Stimulated activated naive B cell treated with anti-CD40 and anti-IgM and Interleukin-4, amounts not matched to agents 10 μg/mL and 1 μg/mL and 100 μg/mL, for 72 hours (primary cell): Measurements from ENCODE around the gene OCA2.
"Not testable (repeated sequence)": the region's sequence is repeated elsewhere in the genome, so short reads cannot be mapped to it uniquely, and the experiment has no call there.

Source experiments
- ATAC-seq, 2 donors: fragments of 150-1000 bp; cut with Tn5 transposase; replicated peaks; 2 replicates each; pipeline ENCODE4 v1.10.0; 2021; ENCODE audit warnings: moderate library complexity in 1 of 2
- DNase-seq: peaks from one replicate; pipeline ENCODE4 v3.0.0; 2021
- H3K27ac Mint-ChIP-seq: one replicate; pipeline ENCODE4 v1.8.0; 2022; ENCODE audit warnings: mild to moderate bottlenecking, mixed read lengths
- H3K27me3 Mint-ChIP-seq, 2 donors: one replicate each; pipeline ENCODE4 v1.8.0; 2022; ENCODE audit warnings: mixed read lengths in 2 of 2
- H3K36me3 Mint-ChIP-seq, 2 donors: one replicate each; pipeline ENCODE4 v1.8.0; 2022; ENCODE audit warnings: mixed read lengths in 2 of 2, mild to moderate bottlenecking in 1 of 2
- H3K4me1 Mint-ChIP-seq, 2 donors: one replicate each; pipeline ENCODE4 v1.8.0; 2022; ENCODE audit warnings: mixed read lengths in 2 of 2, mild to moderate bottlenecking in 1 of 2
- H3K4me3 Mint-ChIP-seq, 2 donors: one replicate each; pipeline ENCODE4 v1.8.0; 2022; ENCODE audit warnings: mild to moderate bottlenecking in 2 of 2, mixed read lengths in 2 of 2, moderate library complexity in 1 of 2
- H3K9me3 Mint-ChIP-seq, 2 donors: one replicate each; pipeline ENCODE4 v1.8.0; 2022; ENCODE audit warnings: mixed read lengths in 2 of 2, mild to moderate bottlenecking in 1 of 2

Gene OCA2

GRCh38 chr15:27952593-27952992 lies 146.5 kb downstream of the OCA2 start:
- not testable (repeated sequence) for H3K4me3 Mint-ChIP-seq, H3K27ac Mint-ChIP-seq
- peaks cover 10 to 32% of the 10 kb centered on the region in 2 donors for H3K4me1 Mint-ChIP-seq

GRCh38 chr15:27951191-27951890 lies 147.8 kb downstream of the OCA2 start:
- ATAC-seq, result no peak
- peaks cover 6 to 19% of the 10 kb centered on the region in 2 donors for H3K4me1 Mint-ChIP-seq
- H3K4me3 Mint-ChIP-seq, result no peak overlapping the region
- peaks cover 8% of the 10 kb centered on the region in 2 donors for H3K27me3 Mint-ChIP-seq
- DNase-seq, result no peak
- H3K36me3 Mint-ChIP-seq, result no peaks in the 10 kb centered on the region
- no peak overlapping the region for H3K27ac Mint-ChIP-seq
- peaks cover 0 to 2% of the 10 kb centered on the region in 2 donors for H3K9me3 Mint-ChIP-seq

More at GRCh38 chr15:27952593-27952992, 146.5 kb downstream of the OCA2 start:
- H3K36me3 Mint-ChIP-seq, DNase-seq, H3K9me3 Mint-ChIP-seq, ATAC-seq, H3K27me3 Mint-ChIP-seq: not testable (repeated sequence)

GRCh38 chr15:27949089-27949488 lies 150.0 kb downstream of the OCA2 start:
- DNase-seq, result no peak
- H3K27ac Mint-ChIP-seq, result no peak overlapping the region
- no peaks in the 10 kb centered on the region for H3K36me3 Mint-ChIP-seq
- ATAC-seq, result no peak
- peaks cover 0 to 2% of the 10 kb centered on the region in 2 donors for H3K9me3 Mint-ChIP-seq
- H3K4me3 Mint-ChIP-seq, result no peak overlapping the region
- peaks cover 0 to 2% of the 10 kb centered on the region in 2 donors for H3K4me1 Mint-ChIP-seq
- peaks cover 8% of the 10 kb centered on the region in 2 donors for H3K27me3 Mint-ChIP-seq

GRCh38 chr15:27939246-27939645 lies 159.9 kb downstream of the OCA2 start:
- H3K27ac Mint-ChIP-seq, result no peak overlapping the region
- peaks cover 3 to 23% of the 10 kb centered on the region in 2 donors for H3K27me3 Mint-ChIP-seq
- H3K9me3 Mint-ChIP-seq, result no peaks in the 10 kb centered on the region
- no peaks in the 10 kb centered on the region for H3K36me3 Mint-ChIP-seq
- no peak for ATAC-seq
- H3K4me1 Mint-ChIP-seq, result no peaks in the 10 kb centered on the region
- no peak for DNase-seq
- no peak overlapping the region for H3K4me3 Mint-ChIP-seq

GRCh38 chr15:27937851-27938250 lies 161.3 kb downstream of the OCA2 start:
- H3K27ac Mint-ChIP-seq, result no peak overlapping the region
- DNase-seq (no peak), ATAC-seq (no peak)
- no peak overlapping the region for H3K4me3 Mint-ChIP-seq
- no peaks in the 10 kb centered on the region for H3K4me1 Mint-ChIP-seq
- peaks cover 3 to 24% of the 10 kb centered on the region in 2 donors for H3K27me3 Mint-ChIP-seq
- H3K9me3 Mint-ChIP-seq, result peaks cover 7 to 8% of the 10 kb centered on the region in 2 donors
- H3K36me3 Mint-ChIP-seq, result peaks cover 0 to 2% of the 10 kb centered on the region in 2 donors

- no peak overlapping the region for H3K27ac Mint-ChIP-seq
- peaks cover 2 to 6% of the 10 kb centered on the region in 2 donors for H3K36me3 Mint-ChIP-seq
- H3K4me1 Mint-ChIP-seq, result no peaks in the 10 kb centered on the region
- no peak overlapping the region for H3K4me3 Mint-ChIP-seq
- DNase-seq (no peak), ATAC-seq (no peak)
- H3K27me3 Mint-ChIP-seq, result peaks cover 3 to 24% of the 10 kb centered on the region in 2 donors
- H3K9me3 Mint-ChIP-seq, result peaks cover 15 to 20% of the 10 kb centered on the region in 2 donors
Measured at GRCh38 chr15:27936164-27936563, 163.0 kb downstream of the OCA2 start.

- H3K27ac Mint-ChIP-seq, result no peak overlapping the region
Measured at GRCh38 chr15:27935328-27935727, 163.8 kb downstream of the OCA2 start.

GRCh38 chr15:27934782-27935181 lies 164.3 kb downstream of the OCA2 start:
- Mint-ChIP-seq H3K9me3 (peaks cover 15 to 20% of the 10 kb centered on the region in 2 donors), H3K4me3 (no peak overlapping the region), H3K4me1 (no peaks in the 10 kb centered on the region), H3K27ac (no peak overlapping the region), H3K36me3 (peaks cover 2 to 6% of the 10 kb centered on the region in 2 donors), H3K27me3 (peaks cover 3 to 17% of the 10 kb centered on the region in 2 donors)
- ATAC-seq, result no peak
- DNase-seq, result no peak

More at GRCh38 chr15:27935328-27935727, 163.8 kb downstream of the OCA2 start:
- DNase-seq (no peak), ATAC-seq (no peak)
- no peaks in the 10 kb centered on the region for H3K4me1 Mint-ChIP-seq
- peaks cover 3 to 23% of the 10 kb centered on the region in 2 donors for H3K27me3 Mint-ChIP-seq
- peaks cover 2 to 6% of the 10 kb centered on the region in 2 donors for H3K36me3 Mint-ChIP-seq
- H3K9me3 Mint-ChIP-seq, result peaks cover 15 to 20% of the 10 kb centered on the region in 2 donors
- H3K4me3 Mint-ChIP-seq, result no peak overlapping the region

GRCh38 chr15:27933562-27933961 lies 165.6 kb downstream of the OCA2 start:
- Mint-ChIP-seq H3K36me3 (peaks cover 2 to 6% of the 10 kb centered on the region in 2 donors), H3K9me3 (peaks cover 15 to 20% of the 10 kb centered on the region in 2 donors), H3K27me3 (peaks cover 3 to 16% of the 10 kb centered on the region in 2 donors), H3K4me1 (no peaks in the 10 kb centered on the region), H3K27ac (no peak overlapping the region), H3K4me3 (no peak overlapping the region)
- DNase-seq (no peak), ATAC-seq (no peak)

GRCh38 chr15:27932600-27932999 lies 166.5 kb downstream of the OCA2 start:
- peaks cover 2 to 6% of the 10 kb centered on the region in 2 donors for H3K36me3 Mint-ChIP-seq
- ATAC-seq, result no peak

GRCh38 chr15:27928386-27928785 lies 170.7 kb downstream of the OCA2 start:
- H3K27ac Mint-ChIP-seq, result no peak overlapping the region
- H3K4me1 Mint-ChIP-seq, result peaks cover 0 to 6% of the 10 kb centered on the region in 2 donors
- H3K36me3 Mint-ChIP-seq, result peaks cover 2 to 6% of the 10 kb centered on the region in 2 donors
- ATAC-seq, result no peak
- no peak overlapping the region for H3K4me3 Mint-ChIP-seq
- DNase-seq, result no peak
- H3K27me3 Mint-ChIP-seq, result no peaks in the 10 kb centered on the region
- peaks cover 13 to 17% of the 10 kb centered on the region in 2 donors for H3K9me3 Mint-ChIP-seq

More at GRCh38 chr15:27932600-27932999, 166.5 kb downstream of the OCA2 start:
- H3K27me3 Mint-ChIP-seq, result peaks cover 3 to 16% of the 10 kb centered on the region in 2 donors
- no peaks in the 10 kb centered on the region for H3K4me1 Mint-ChIP-seq
- no peak overlapping the region for H3K27ac Mint-ChIP-seq
- no peak for DNase-seq
- H3K4me3 Mint-ChIP-seq, result no peak overlapping the region
- H3K9me3 Mint-ChIP-seq, result peaks cover 15 to 20% of the 10 kb centered on the region in 2 donors

GRCh38 chr15:27912283-27912682 lies 186.8 kb downstream of the OCA2 start:
- H3K27me3 Mint-ChIP-seq, result peaks cover 0 to 6% of the 10 kb centered on the region in 2 donors
- H3K4me1 Mint-ChIP-seq, result no peaks in the 10 kb centered on the region
- H3K9me3 Mint-ChIP-seq, result peaks cover 5 to 7% of the 10 kb centered on the region in 2 donors
- DNase-seq (no peak), ATAC-seq (no peak)
- no peak overlapping the region for H3K4me3 Mint-ChIP-seq
- H3K27ac Mint-ChIP-seq, result no peak overlapping the region
- H3K36me3 Mint-ChIP-seq, result no peaks in the 10 kb centered on the region

- Mint-ChIP-seq H3K27ac (no peak overlapping the region), H3K27me3 (peaks cover 0 to 10% of the 10 kb centered on the region in 2 donors), H3K36me3 (no peaks in the 10 kb centered on the region), H3K4me1 (peaks cover 0 to 6% of the 10 kb centered on the region in 2 donors), H3K9me3 (peaks cover 3 to 5% of the 10 kb centered on the region in 2 donors), H3K4me3 (no peak overlapping the region)
- no peak for DNase-seq
- ATAC-seq, result no peak
Measured at GRCh38 chr15:27906802-27907201, 192.3 kb downstream of the OCA2 start.

- no peaks in the 10 kb centered on the region for H3K36me3 Mint-ChIP-seq
- no peak overlapping the region for H3K27ac Mint-ChIP-seq
- no peak for DNase-seq
- no peak overlapping the region for H3K4me3 Mint-ChIP-seq
- ATAC-seq, result no peak
- H3K9me3 Mint-ChIP-seq, result peaks cover 2 to 5% of the 10 kb centered on the region in 2 donors
- peaks cover 5 to 13% of the 10 kb centered on the region in 2 donors for H3K4me1 Mint-ChIP-seq
- H3K27me3 Mint-ChIP-seq, result peaks cover 0 to 19% of the 10 kb centered on the region in 2 donors
Measured at GRCh38 chr15:27903405-27903804, 195.7 kb downstream of the OCA2 start.
